NCI-H510A (cell line): ENCODE data around the gene MAP2.
A peak's percentile ranks its signal among the peaks of the same experiment; 100 is the strongest.

Experiments
- DNase-seq: peaks from one replicate; lab custom pipeline; 2025; lab: John Stamatoyannopoulos, UW

The MAP2 gene

GRCh38 chr2:209423562-209424198 lies at the start of gene MAP2:
Gene MAP2 (plus strand): TSS chr2:209424047. CDS start chr2:209653171, 229,124 bp downstream.
- peak; percentile 73 for DNase-seq

- no peak for DNase-seq
These were observed 47.2 kb upstream of the MAP2 start for GRCh38 chr2:209376686-209377085.

GRCh38 chr2:209380293-209380692 lies 43.6 kb upstream of the MAP2 start:
- DNase-seq: no peak

GRCh38 chr2:209381091-209381490 lies 42.8 kb upstream of the MAP2 start:
- no peak for DNase-seq

- no peak for DNase-seq
These were observed 41.1 kb upstream of the MAP2 start for GRCh38 chr2:209382775-209383174.

GRCh38 chr2:209383212-209383611 lies 40.6 kb upstream of the MAP2 start:
- peak; percentile 17 for DNase-seq

- DNase-seq: no peak
These were observed 36.5 kb upstream of the MAP2 start for GRCh38 chr2:209387389-209387788.

- no peak for DNase-seq
These were observed 35.3 kb upstream of the MAP2 start for GRCh38 chr2:209388446-209389037.

GRCh38 chr2:209389171-209389618 lies 34.7 kb upstream of the MAP2 start:
- DNase-seq: no peak

GRCh38 chr2:209390839-209391238 lies 33.0 kb upstream of the MAP2 start:
- DNase-seq: no peak

GRCh38 chr2:209391776-209392401 lies 32.0 kb upstream of the MAP2 start:
- no peak for DNase-seq

- DNase-seq: no peak
These were observed 28.6 kb upstream of the MAP2 start for GRCh38 chr2:209395229-209395628.

- DNase-seq: no peak
These were observed 28.2 kb upstream of the MAP2 start for GRCh38 chr2:209395652-209396051.

- no peak for DNase-seq
These were observed 25.4 kb upstream of the MAP2 start for GRCh38 chr2:209398463-209398862.

- no peak for DNase-seq
These were observed 22.1 kb upstream of the MAP2 start for GRCh38 chr2:209401788-209402187.

GRCh38 chr2:209411296-209411695 lies 12.6 kb upstream of the MAP2 start:
- no peak for DNase-seq

GRCh38 chr2:209411718-209412117 lies 12.1 kb upstream of the MAP2 start:
- no peak for DNase-seq

- no peak for DNase-seq
These were observed 10.4 kb upstream of the MAP2 start for GRCh38 chr2:209413311-209414014.

- no peak for DNase-seq
These were observed 6.9 kb upstream of the MAP2 start for GRCh38 chr2:209416913-209417312.

- DNase-seq: peak; percentile 50
These were observed 1.6 kb upstream of the MAP2 start for GRCh38 chr2:209422191-209422754.

GRCh38 chr2:209424199-209424701 lies 403 bp downstream of the MAP2 start:
- DNase-seq: peak; percentile 67

GRCh38 chr2:209424781-209425470 lies 1.1 kb downstream of the MAP2 start:
- no peak for DNase-seq
